ENCODE data around the gene ADAP1. TPM values are rescaled to one million over a fixed set of nuclear protein-coding genes. Genes with fewer than 3 reads are reported as not detected.

ADAP1 gene
- total and polyA plus RNA-seq, 2 donors = 6.2 to 9.4 TPM

- no peak for DNase-seq (ENCODE audit: low read depth in 6 of 9, low spot score in 9 of 9)
- no peak overlapping the region for H3K4me3 ChIP-seq (ENCODE audit: low read length in 2 of 2)
- H3K9me3 ChIP-seq (ENCODE audit: control insufficient read depth in 2 of 2, insufficient read depth in 1 of 2, low read length in 1 of 2) = no peaks in the 10 kb centered on the region
- H3K27ac ChIP-seq (ENCODE audit: low read depth in 1 of 2, low read length in 1 of 2) = no peak overlapping the region
- H3K36me3 ChIP-seq (ENCODE audit: control insufficient read depth in 2 of 2, insufficient read depth in 2 of 2, low read length in 1 of 2) = no peaks in the 10 kb centered on the region
- WGBS = 94% methylated on average over 36 of the region's 36 CpGs
- H3K4me1 ChIP-seq (ENCODE audit: control insufficient read depth in 2 of 2, insufficient read depth in 2 of 2, low read length in 2 of 2) = peaks cover 0 to 11% of the 10 kb centered on the region in 2 donors
- H3K27me3 ChIP-seq (ENCODE audit: control insufficient read depth in 2 of 2, insufficient read depth in 1 of 2, low read length in 1 of 2) = peaks cover 3 to 40% of the 10 kb centered on the region in 2 donors
Measured at GRCh38 chr7:990352-990932, 36.0 kb upstream of the ADAP1 start.

GRCh38 chr7:988963-989529 is 34.6 kb upstream of the ADAP1 start:
- no peak overlapping the region for H3K27ac ChIP-seq (ENCODE audit: low read depth in 1 of 2, low read length in 1 of 2)
- 76% methylated on average over 15 of the region's 15 CpGs for WGBS
- no peaks in the 10 kb centered on the region for H3K9me3 ChIP-seq (ENCODE audit: control insufficient read depth in 2 of 2, insufficient read depth in 1 of 2, low read length in 1 of 2)
- H3K4me1 ChIP-seq (ENCODE audit: control insufficient read depth in 2 of 2, insufficient read depth in 2 of 2, low read length in 2 of 2) = peaks cover 0 to 11% of the 10 kb centered on the region in 2 donors
- no peaks in the 10 kb centered on the region for H3K36me3 ChIP-seq (ENCODE audit: control insufficient read depth in 2 of 2, insufficient read depth in 2 of 2, low read length in 1 of 2)
- DNase-seq (ENCODE audit: low read depth in 6 of 9, low spot score in 9 of 9) = no peak
- no peak overlapping the region for H3K4me3 ChIP-seq (ENCODE audit: low read length in 2 of 2)
- peaks cover 3 to 42% of the 10 kb centered on the region in 2 donors for H3K27me3 ChIP-seq (ENCODE audit: control insufficient read depth in 2 of 2, insufficient read depth in 1 of 2, low read length in 1 of 2)

- H3K9me3 ChIP-seq (ENCODE audit: control insufficient read depth in 2 of 2, insufficient read depth in 1 of 2, low read length in 1 of 2) = no peaks in the 10 kb centered on the region
- DNase-seq (ENCODE audit: low read depth in 6 of 9, low spot score in 9 of 9) = no peak
- H3K36me3 ChIP-seq (ENCODE audit: control insufficient read depth in 2 of 2, insufficient read depth in 2 of 2, low read length in 1 of 2) = no peaks in the 10 kb centered on the region
- H3K4me1 ChIP-seq (ENCODE audit: control insufficient read depth in 2 of 2, insufficient read depth in 2 of 2, low read length in 2 of 2) = peaks cover 0 to 7% of the 10 kb centered on the region in 2 donors
- H3K4me3 ChIP-seq (ENCODE audit: low read length in 2 of 2) = no peak overlapping the region
- WGBS = 20% methylated on average over 24 of the region's 24 CpGs
- H3K27me3 ChIP-seq (ENCODE audit: control insufficient read depth in 2 of 2, insufficient read depth in 1 of 2, low read length in 1 of 2) = peaks cover 3 to 42% of the 10 kb centered on the region in 2 donors
- H3K27ac ChIP-seq (ENCODE audit: low read depth in 1 of 2, low read length in 1 of 2) = no peak overlapping the region
Measured at GRCh38 chr7:988426-988911, 34.0 kb upstream of the ADAP1 start.

- H3K4me1 ChIP-seq (ENCODE audit: control insufficient read depth in 2 of 2, insufficient read depth in 2 of 2, low read length in 2 of 2) = peaks cover 0 to 4% of the 10 kb centered on the region in 2 donors
- H3K4me3 ChIP-seq (ENCODE audit: low read length in 2 of 2) = no peak overlapping the region
- H3K27ac ChIP-seq (ENCODE audit: low read depth in 1 of 2, low read length in 1 of 2) = no peak overlapping the region
- 47% methylated on average over 6 of the region's 6 CpGs for WGBS
- no peaks in the 10 kb centered on the region for H3K36me3 ChIP-seq (ENCODE audit: control insufficient read depth in 2 of 2, insufficient read depth in 2 of 2, low read length in 1 of 2)
- DNase-seq (ENCODE audit: low read depth in 6 of 9, low spot score in 9 of 9) = no peak
- no peaks in the 10 kb centered on the region for H3K9me3 ChIP-seq (ENCODE audit: control insufficient read depth in 2 of 2, insufficient read depth in 1 of 2, low read length in 1 of 2)
- H3K27me3 ChIP-seq (ENCODE audit: control insufficient read depth in 2 of 2, insufficient read depth in 1 of 2, low read length in 1 of 2) = peaks cover 3 to 42% of the 10 kb centered on the region in 2 donors
Measured at GRCh38 chr7:987909-988308, 33.4 kb upstream of the ADAP1 start.

GRCh38 chr7:986766-987751 is 32.6 kb upstream of the ADAP1 start:
- 93% methylated on average over 56 of the region's 56 CpGs for WGBS
- Histone ChIP-seq H3K36me3 (ENCODE audit: control insufficient read depth in 2 of 2, insufficient read depth in 2 of 2, low read length in 1 of 2) (no peaks in the 10 kb centered on the region), H3K4me3 (ENCODE audit: low read length in 2 of 2) (no peak overlapping the region), H3K9me3 (ENCODE audit: control insufficient read depth in 2 of 2, insufficient read depth in 1 of 2, low read length in 1 of 2) (no peaks in the 10 kb centered on the region), H3K4me1 (ENCODE audit: control insufficient read depth in 2 of 2, insufficient read depth in 2 of 2, low read length in 2 of 2) (peaks cover 0 to 4% of the 10 kb centered on the region in 2 donors), H3K27me3 (ENCODE audit: control insufficient read depth in 2 of 2, insufficient read depth in 1 of 2, low read length in 1 of 2) (peaks cover 3 to 42% of the 10 kb centered on the region in 2 donors), H3K27ac (ENCODE audit: low read depth in 1 of 2, low read length in 1 of 2) (no peak overlapping the region)
- no peak for DNase-seq (ENCODE audit: low read depth in 6 of 9, low spot score in 9 of 9)

GRCh38 chr7:985915-986741 is 31.6 kb upstream of the ADAP1 start:
- Histone ChIP-seq H3K4me3 (ENCODE audit: low read length in 2 of 2) (no peak overlapping the region), H3K9me3 (ENCODE audit: control insufficient read depth in 2 of 2, insufficient read depth in 1 of 2, low read length in 1 of 2) (no peaks in the 10 kb centered on the region), H3K36me3 (ENCODE audit: control insufficient read depth in 2 of 2, insufficient read depth in 2 of 2, low read length in 1 of 2) (no peaks in the 10 kb centered on the region), H3K27ac (ENCODE audit: low read depth in 1 of 2, low read length in 1 of 2) (no peak overlapping the region), H3K4me1 (ENCODE audit: control insufficient read depth in 2 of 2, insufficient read depth in 2 of 2, low read length in 2 of 2) (peaks cover 0 to 4% of the 10 kb centered on the region in 2 donors), H3K27me3 (ENCODE audit: control insufficient read depth in 2 of 2, insufficient read depth in 1 of 2, low read length in 1 of 2) (peaks cover 3 to 42% of the 10 kb centered on the region in 2 donors)
- no peak for DNase-seq (ENCODE audit: low read depth in 6 of 9, low spot score in 9 of 9)
- WGBS = 79% methylated on average over 41 of the region's 41 CpGs

GRCh38 chr7:985127-985416 is 30.6 kb upstream of the ADAP1 start:
- Histone ChIP-seq H3K27me3 (ENCODE audit: control insufficient read depth in 2 of 2, insufficient read depth in 1 of 2, low read length in 1 of 2) (peaks cover 3 to 39% of the 10 kb centered on the region in 2 donors), H3K36me3 (ENCODE audit: control insufficient read depth in 2 of 2, insufficient read depth in 2 of 2, low read length in 1 of 2) (no peaks in the 10 kb centered on the region), H3K4me3 (ENCODE audit: low read length in 2 of 2) (no peak overlapping the region), H3K9me3 (ENCODE audit: control insufficient read depth in 2 of 2, insufficient read depth in 1 of 2, low read length in 1 of 2) (no peaks in the 10 kb centered on the region), H3K4me1 (ENCODE audit: control insufficient read depth in 2 of 2, insufficient read depth in 2 of 2, low read length in 2 of 2) (no peaks in the 10 kb centered on the region), H3K27ac (ENCODE audit: low read depth in 1 of 2, low read length in 1 of 2) (no peak overlapping the region)
- no peak for DNase-seq (ENCODE audit: low read depth in 6 of 9, low spot score in 9 of 9)
- 91% methylated on average over 16 of the region's 16 CpGs for WGBS

GRCh38 chr7:984361-985126 is 30.1 kb upstream of the ADAP1 start:
- H3K4me3 ChIP-seq (ENCODE audit: low read length in 2 of 2) = no peak overlapping the region
- DNase-seq (ENCODE audit: low read depth in 6 of 9, low spot score in 9 of 9) = no peak
- H3K27ac ChIP-seq (ENCODE audit: low read depth in 1 of 2, low read length in 1 of 2) = no peak overlapping the region
- WGBS = 93% methylated on average over 39 of the region's 39 CpGs
- H3K36me3 ChIP-seq (ENCODE audit: control insufficient read depth in 2 of 2, insufficient read depth in 2 of 2, low read length in 1 of 2) = no peaks in the 10 kb centered on the region
- H3K27me3 ChIP-seq (ENCODE audit: control insufficient read depth in 2 of 2, insufficient read depth in 1 of 2, low read length in 1 of 2) = peaks cover 3 to 39% of the 10 kb centered on the region in 2 donors
- H3K9me3 ChIP-seq (ENCODE audit: control insufficient read depth in 2 of 2, insufficient read depth in 1 of 2, low read length in 1 of 2) = no peaks in the 10 kb centered on the region
- no peaks in the 10 kb centered on the region for H3K4me1 ChIP-seq (ENCODE audit: control insufficient read depth in 2 of 2, insufficient read depth in 2 of 2, low read length in 2 of 2)

Data from thymus (tissue), 11 donors.